NOMO-1 treated with dmso at 0.1 percent for 144 hours (cell line): Measurements from ENCODE around the gene HOXC12.

Experiments
- DNase-seq: peaks from one replicate; lab custom pipeline; 2025; ENCODE audit not compliant: unreplicated experiment; lab: John Stamatoyannopoulos, UW

Gene HOXC12

GRCh38 chr12:53955776-53956250, 1.1 kb downstream of the HOXC12 start:
- DNase-seq = no peak

DNA sequence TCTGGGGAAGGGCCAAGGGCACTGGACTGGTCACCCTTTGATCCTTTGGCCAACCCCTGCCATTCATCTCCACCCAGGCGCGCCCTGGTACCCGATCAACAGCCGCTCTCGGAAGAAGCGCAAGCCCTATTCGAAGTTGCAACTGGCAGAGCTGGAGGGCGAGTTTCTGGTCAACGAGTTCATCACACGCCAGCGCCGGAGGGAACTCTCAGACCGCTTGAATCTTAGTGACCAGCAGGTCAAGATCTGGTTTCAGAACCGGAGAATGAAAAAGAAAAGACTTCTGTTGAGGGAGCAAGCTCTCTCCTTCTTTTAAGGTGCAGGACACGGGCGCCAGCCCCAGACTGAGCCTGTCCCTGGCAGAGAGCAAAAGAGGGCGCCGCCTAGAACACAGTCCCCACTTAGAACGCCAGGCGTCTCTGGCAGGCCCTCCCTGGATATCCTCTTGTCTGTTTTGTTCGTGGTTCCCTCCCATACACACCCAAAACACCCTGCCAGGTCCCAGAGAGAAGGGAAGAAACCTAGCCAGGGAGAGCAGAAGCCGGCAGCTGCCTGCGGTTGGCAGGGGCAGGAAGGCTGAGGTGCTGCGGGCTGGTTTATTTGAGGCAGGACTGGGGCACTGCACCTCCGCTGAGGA, 1.7 kb downstream of the HOXC12 start:
- DNase-seq = no peak

DNA sequence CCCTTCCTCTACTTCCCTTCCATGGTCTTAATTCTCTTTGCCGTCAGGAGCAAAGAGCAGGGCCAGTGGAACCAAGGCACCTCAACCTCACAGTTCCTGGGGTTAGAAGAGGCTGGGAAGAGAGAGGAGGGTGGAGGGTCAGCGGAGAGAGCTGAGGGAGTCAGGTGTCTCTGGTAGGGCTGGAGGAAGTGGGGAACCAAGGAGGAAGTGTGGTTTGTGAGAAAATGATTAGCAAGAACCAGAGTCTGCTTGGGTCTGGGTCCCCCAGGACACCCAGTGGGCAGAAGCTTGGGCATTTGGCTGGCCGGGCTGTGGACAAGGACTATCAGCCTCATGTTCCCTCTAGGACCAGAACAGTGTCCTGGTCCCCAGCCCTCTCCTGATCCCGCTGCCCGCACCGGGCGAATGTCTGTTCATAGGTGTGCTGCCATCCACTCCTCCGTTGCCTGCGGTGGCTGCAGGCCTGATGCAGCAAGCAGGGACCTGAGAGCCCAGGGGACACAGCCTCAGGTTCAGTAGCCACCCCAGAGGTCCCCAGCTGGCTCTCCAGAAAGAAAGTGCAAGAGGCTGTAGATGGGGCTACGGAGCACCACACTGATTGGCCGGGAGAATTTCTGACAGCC, 2.3 kb downstream of the HOXC12 start:
- DNase-seq = no peak

DNA sequence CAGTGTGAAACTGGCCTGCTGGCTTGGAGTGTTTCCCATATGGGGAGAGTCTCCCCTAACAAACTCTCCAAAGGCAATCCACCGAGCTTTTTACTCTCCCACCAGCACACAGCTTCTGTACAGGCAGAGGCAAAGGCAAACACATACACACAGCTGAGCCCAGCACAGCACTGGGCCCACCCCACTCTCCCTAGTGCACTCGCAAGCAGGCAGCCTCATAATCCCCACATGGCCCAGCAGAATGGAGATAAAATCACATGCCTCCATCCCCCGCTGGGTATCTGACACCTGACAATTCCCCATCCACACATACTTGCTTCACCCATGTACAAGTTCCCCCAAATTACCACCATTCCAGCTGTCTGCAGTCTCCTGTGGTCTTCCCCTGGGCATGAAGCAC, 3.4 kb downstream of the HOXC12 start:
- no peak for DNase-seq

DNA sequence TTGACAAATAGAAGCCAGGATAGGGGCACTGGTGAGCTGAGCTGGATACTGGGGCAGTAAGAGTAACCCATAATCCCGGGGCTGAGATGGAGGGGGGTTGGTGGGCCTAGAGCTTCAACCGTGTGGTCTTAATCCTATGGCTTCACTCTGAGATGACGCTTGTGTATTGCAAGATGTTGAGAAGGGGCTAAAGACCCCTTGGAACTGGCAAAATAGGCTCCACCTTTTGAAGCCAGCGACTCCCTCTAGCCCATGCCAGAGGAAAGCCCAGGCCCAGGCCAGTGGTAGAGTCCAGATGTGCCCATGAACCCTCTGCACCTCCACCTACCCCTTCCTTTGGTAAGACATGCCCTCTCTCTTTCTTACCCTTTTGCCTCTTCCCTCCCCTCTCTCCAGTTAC, 4.6 kb downstream of the HOXC12 start:
- DNase-seq = no peak

DNA sequence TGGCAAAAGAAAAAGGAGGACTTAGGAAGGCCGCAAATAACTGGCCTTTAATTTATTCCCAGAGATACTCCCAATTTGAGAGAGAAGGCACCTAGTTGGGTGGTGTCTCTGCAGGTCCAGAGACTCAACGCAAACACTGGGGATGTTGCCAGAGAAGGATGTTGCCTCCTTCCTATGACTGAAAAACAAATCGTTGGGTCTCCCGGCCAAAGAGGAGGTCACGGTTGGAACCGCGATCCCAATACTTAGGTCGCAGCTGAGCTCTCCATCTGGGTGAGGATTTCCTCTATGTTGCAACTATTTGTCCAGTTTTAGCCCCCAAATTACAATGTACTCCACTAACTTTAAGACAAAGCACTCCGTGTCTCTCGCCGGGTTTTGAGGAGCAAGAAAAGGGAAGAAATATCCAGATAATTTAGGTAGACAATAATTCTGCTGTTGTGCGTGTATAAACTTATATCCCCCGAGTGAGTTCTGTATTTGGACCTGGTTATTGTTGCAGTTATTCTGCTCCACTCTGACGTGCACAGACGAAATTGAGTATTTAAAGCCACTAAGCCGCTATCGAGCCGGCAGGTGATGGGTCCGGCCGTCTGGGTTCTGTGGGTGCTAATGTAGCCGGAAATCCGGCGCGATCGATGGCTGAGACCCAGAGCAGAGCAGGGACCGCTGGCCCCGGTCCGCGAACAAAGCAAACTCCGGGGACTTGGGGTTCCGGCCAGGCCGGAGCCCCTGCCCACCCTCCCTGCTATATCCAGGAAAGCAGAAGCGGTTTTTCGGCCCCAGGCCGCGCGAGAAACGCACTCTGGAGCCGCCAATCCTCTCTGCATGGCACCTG, 5.7 kb downstream of the HOXC12 start:
- DNase-seq = no peak

- no peak for DNase-seq
These were observed 6.5 kb downstream of the HOXC12 start for GRCh38 chr12:53961025-53961761.

GRCh38 chr12:53963005-53963404, 8.3 kb downstream of the HOXC12 start:
- no peak for DNase-seq

DNA sequence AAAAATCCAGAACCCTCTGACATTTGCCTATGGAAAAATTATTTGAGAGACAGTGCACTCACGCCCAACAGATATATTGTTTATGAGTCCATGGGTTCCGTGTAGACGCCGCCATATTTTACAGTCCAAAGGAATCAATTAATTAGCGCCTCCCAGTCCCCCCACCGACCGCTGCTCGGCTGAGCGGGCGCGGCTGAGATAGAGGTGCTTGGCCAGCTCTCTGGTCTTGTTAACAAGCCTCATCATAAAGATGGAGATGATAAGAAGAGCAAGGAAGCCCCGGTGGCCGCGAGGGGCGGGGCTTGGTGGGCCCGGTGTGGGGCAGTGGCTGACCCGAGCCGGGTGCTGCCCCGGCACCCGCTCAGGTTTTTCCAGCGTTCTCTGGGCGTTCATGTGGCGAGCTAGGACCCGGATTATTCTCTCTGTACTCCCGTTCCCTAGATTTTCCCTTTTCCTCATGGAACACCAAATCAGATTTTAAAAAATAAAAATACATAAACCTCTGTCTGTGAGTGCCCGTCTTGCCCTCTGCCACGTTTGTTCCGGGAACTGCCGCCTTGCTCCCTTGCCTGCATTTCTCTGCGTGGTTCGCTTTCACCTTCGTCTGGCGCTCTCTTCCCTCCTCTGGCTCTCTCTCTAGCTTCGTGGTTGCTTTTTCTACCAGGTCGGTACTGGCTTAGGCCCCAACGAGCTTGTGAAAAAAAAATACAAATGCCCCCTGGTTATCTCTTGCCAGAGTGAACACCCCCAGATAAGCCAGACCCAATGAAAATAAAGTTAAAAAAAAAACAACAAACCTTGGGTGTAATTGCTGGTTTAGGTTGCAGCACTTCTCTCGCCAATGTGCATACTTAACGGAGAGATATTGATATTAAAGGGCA, 9.0 kb downstream of the HOXC12 start:
- no peak for DNase-seq

- no peak for DNase-seq
These were observed 9.6 kb downstream of the HOXC12 start for GRCh38 chr12:53964315-53964713.

DNA sequence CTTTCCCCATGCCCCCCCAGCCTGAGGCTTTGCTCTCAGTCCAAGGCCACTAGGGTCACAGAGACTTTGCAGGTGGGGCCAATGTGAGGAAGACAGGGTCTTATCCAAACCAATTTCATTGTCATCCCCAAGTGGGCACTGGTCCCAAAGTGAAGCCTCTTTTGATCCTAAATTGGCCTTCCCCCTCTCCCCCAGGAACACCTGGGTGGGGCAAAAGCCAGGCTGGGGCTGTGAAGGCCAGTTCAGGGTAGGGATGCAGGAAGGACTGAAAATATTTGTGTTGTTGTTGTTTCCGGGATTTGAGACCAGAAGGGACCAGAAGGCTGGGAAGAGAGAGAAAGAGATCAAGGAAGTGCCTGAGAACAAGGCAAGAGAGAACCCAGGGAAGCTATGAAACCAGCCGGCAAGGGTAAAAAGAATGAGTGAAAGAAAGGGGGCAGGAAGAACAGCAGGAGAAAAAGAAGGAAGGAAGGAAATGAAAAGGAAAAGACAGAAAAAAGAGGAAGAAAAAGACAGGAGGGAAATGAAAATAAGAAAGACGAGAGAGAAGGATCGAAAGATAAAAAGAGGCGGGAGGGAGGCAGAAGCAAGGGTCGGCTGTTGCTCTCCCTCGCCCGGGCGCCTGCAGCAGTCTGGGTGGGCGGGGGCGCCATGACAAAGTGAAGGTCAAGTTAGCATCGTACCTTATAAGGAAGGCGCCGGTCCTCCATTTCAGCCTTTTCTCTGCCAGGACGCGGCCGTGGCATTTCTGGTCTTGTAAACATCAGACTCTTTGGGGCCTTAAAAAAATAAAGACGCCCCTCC, 10.8 kb downstream of the HOXC12 start:
- no peak for DNase-seq

GRCh38 chr12:53966085-53966384, 11.3 kb downstream of the HOXC12 start:
- no peak for DNase-seq

DNA sequence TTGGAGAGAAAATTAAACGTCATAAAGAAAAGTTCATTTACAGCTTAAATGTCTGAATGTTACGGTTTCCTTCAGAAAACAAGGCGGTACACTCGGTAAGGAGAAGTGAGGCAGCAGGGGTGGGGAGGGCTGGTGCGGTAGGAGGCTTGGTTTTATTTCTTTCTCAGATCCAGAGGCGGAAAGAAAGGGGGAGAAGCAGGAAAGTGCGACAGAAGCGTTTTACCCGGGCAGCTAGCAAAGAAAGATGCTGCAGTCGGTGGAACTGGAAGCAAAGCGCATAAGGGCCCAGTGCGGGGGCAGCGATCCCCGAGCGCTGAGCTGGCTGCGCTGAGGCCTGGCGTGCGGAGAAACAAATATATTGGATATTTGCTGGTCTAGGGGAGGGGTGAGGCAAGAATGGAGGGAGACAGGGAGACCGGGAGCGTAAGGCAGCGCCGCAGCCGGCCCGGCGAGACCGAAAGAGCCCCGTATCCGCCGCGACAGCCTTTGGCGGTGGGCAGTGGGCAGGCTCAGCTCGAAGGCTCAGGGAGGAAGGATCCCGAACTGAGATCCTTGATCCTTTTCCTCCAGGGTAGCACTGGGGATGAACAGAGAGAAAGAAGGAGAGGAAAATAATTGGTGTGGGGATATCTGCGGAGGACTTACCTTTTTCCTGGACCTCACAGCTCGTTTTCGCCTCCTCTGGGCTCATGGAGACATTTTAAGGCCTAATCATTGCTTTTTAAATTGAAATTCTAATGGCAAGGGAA, 11.9 kb downstream of the HOXC12 start:
- no peak for DNase-seq

DNA sequence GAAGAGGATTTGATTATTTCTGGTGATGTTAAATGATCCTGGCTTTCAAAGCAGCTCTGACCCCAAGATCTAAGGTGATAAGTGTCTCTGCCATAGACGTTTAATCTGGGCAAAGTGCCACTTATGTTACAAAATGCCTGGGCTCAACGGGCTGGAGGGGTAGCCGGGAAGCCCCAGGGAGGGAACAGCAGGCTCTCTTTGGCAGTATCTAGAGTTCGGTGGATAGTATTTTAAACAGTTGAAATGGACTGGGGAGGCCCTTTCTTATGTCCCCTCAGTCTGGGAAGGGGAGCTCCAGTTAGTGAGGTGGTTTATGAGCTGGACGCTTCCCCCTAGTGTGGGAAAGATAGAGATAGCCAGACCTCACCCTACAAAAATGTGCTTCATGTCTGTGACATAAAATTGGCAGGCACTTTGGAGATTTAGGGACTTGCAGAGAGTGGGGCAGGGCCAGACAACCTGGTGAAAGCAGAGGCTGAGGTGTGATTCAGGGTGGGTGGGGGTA, 12.8 kb downstream of the HOXC12 start:
- DNase-seq = no peak

DNA sequence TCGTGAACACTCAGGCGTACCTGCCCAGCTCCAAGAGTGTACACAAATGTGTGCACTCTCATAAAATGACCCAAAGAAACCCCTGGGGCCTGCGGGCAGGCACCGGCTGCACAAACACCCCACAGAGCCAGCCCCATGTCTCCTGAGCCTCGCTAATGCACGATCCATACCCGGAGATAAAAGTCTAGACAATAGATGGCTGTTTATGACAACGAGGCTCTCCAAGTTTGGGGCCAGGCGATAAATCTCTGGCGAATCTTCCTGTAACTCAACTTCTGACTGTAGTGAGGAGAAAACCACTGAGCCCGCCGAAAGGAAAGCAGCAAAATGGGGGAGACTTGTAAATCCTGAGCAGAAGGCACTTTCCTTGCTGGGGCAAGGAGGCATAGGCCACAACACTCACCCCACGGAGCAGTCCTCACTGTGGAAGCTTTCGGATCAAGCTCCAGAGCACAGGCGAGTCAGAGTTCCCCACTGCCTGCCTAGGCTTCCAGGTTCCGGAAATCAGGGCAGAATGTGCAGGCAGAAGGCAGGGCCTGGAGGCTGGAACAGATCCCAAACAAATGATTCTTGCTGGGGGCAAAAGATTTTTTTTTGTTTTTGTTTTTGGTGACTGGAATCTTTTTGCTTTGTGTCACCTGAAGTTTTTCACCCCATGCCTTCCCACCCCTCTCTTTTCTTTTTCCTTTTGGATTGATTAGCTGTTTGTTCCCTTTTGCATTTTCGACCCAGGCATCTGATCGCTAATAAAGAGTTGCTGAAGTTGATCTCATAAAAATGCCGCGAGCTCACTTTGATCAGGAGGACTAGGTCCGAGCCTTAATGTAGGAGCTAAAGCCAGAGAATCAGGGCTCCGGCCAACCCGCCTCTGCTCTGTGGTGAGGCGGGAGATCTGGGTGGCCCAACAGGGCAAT, 13.8 kb downstream of the HOXC12 start:
- DNase-seq = no peak

DNA sequence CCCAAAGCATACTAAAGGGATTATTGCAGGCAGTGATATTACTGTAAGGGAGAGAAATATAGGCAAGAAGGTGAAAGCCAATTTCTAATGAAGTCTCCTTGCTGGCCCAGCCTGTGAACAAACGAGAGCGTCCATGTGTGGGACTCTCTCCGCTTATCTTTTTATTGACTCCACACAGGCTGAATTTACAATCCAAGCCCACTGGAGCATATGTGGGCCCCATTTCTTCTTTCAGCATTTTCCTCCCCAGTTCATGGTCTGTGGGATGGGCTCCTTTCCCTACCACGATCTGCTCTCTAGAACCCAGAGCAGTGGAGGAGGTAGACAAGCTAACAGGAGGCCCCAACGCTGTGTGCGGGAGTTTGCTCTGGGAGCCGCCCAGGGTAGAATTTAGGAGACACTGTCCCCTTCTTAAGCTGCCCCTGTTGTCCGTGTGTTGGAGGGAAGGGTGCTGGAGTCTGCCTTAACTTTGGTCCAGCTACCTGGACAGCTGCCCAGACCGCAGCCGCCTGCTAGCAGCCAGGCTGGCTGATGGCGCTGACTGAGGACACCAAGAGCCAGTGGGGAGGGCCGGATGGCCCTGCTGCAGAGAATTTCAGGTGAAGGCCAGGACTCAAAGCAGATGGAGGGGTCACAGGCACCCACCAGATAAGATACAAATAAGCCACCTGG, 15.0 kb downstream of the HOXC12 start:
- DNase-seq = no peak

DNA sequence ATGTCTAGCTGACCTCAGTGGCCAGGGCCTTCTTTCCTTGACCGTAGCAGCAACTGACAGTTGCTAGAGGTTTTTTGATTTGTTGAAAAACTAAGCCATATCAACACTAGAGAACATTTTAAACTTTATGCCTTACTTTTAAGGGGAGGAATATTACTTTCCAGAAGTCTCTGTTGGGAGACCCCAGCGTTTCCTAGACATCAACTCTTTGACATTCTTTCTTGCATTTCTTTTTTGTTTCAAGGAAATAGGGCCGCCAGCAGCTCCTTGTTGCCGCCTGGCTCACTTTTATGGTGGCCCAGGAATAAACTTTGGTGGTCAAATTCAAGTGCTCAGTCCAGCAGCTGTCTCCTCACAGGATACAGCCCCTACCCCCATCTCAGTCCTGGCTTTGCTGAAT, 15.7 kb downstream of the HOXC12 start:
- DNase-seq = no peak
